GM23338 (cell line): Measurements from ENCODE around the gene POPDC3.

Experiments
- CREB1 ChIP-seq: fragments of 250-450 bp; sonication (Bioruptor Pico); IDR thresholded peaks from 2 replicates; pipeline ENCODE4 v1.5.0; 2020; ENCODE audit warnings: low read depth, mild to moderate bottlenecking, moderate library complexity
- EZH2 ChIP-seq: fragments of 200-600 bp; sonication (generic); IDR thresholded peaks from one replicate; pipeline ENCODE4 v1.8.0; 2017; ENCODE audit warnings: antibody characterized with exemption, mild to moderate bottlenecking, low read depth; ENCODE audit not compliant: unreplicated experiment
- EZH2phosphoT487 ChIP-seq: fragments of 200-600 bp; sonication (generic); IDR thresholded peaks from one replicate; pipeline ENCODE4 v1.8.1; 2018; ENCODE audit warnings: antibody characterized with exemption; ENCODE audit not compliant: unreplicated experiment
- JUNB ChIP-seq: IDR thresholded peaks from one replicate; pipeline ENCODE4 v1.6.1; 2016; ENCODE audit warnings: antibody characterized with exemption; ENCODE audit not compliant: unreplicated experiment
- NANOG ChIP-seq: IDR thresholded peaks from 2 replicates; pipeline ENCODE4 v1.6.1; 2016; ENCODE audit warnings: antibody characterized with exemption, borderline replicate concordance
- POLR2AphosphoS5 ChIP-seq: IDR thresholded peaks from 2 replicates; pipeline ENCODE4 v1.6.1; 2016; ENCODE audit warnings: antibody characterized with exemption, low read depth
- REST ChIP-seq: IDR thresholded peaks from one replicate; pipeline ENCODE4 v1.6.1; 2018; ENCODE audit warnings: antibody characterized with exemption; ENCODE audit not compliant: unreplicated experiment
- STAT1 ChIP-seq: IDR thresholded peaks from one replicate; pipeline ENCODE4 v1.6.1; 2016; ENCODE audit warnings: antibody characterized with exemption; ENCODE audit not compliant: unreplicated experiment
- ZNF114 ChIP-seq: fragments of 250-450 bp; sonication (Bioruptor Pico); IDR thresholded peaks from 2 replicates; pipeline ENCODE4 v1.5.0; 2020; ENCODE audit warnings: mild to moderate bottlenecking, moderate library complexity
- ZNF331 ChIP-seq: fragments of 250-450 bp; sonication (Bioruptor Pico); IDR thresholded peaks from 2 replicates; pipeline ENCODE4 v1.5.0; 2020; ENCODE audit warnings: low read depth, mild to moderate bottlenecking, moderate library complexity
- ZNF462 ChIP-seq: fragments of 250-450 bp; sonication (Bioruptor Pico); IDR thresholded peaks from 2 replicates; pipeline ENCODE4 v1.5.0; 2020; ENCODE audit warnings: mild to moderate bottlenecking, moderate library complexity
- TF ChIP-seq, protein P1 (sequence below), 2 experiments: fragments of 200-600 bp in 1 of 2; sonication (generic) in 1 of 2; conservative IDR thresholded peaks; 2 replicates each; pipeline versions ENCODE4 v1.5.1 to v1.6.1; 2016 to 2017; ENCODE audit warnings: antibody characterized with exemption in 2 of 2, low read depth in 2 of 2, mild to moderate bottlenecking in 2 of 2, moderate library complexity in 1 of 2
- TF ChIP-seq, protein P2 (sequence below): IDR thresholded peaks from 2 replicates; pipeline ENCODE4 v1.6.1; 2016; ENCODE audit warnings: antibody characterized with exemption

DNA sequence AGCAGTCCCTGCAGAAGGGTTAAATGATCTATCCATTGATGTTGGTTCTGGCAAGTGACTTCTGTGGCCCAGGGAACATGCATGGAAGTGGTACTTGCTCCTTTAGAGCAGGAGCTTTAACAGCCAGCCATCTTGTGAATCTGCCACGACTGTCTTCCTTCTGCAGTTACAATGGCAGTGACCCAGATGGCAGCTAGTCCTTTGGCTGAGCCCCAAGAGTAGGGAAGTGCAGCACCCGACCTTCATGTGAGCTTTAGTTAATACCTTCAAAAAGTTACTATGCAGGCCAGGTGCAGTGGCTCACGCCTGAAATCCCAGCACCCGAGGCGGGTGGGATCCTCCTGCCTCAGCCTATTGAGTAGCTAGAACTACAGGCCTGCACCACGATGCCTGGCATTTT, 66.4 kb downstream of the POPDC3 start:
- TF ChIP-seq, protein P1, sequence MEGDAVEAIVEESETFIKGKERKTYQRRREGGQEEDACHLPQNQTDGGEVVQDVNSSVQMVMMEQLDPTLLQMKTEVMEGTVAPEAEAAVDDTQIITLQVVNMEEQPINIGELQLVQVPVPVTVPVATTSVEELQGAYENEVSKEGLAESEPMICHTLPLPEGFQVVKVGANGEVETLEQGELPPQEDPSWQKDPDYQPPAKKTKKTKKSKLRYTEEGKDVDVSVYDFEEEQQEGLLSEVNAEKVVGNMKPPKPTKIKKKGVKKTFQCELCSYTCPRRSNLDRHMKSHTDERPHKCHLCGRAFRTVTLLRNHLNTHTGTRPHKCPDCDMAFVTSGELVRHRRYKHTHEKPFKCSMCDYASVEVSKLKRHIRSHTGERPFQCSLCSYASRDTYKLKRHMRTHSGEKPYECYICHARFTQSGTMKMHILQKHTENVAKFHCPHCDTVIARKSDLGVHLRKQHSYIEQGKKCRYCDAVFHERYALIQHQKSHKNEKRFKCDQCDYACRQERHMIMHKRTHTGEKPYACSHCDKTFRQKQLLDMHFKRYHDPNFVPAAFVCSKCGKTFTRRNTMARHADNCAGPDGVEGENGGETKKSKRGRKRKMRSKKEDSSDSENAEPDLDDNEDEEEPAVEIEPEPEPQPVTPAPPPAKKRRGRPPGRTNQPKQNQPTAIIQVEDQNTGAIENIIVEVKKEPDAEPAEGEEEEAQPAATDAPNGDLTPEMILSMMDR (conservative IDR thresholded peaks at IDR 0.05; ENCODE audit: low read depth in 2 of 2), result no peak
- TF ChIP-seq CREB1 (CRISPR knock-in tag) (no peak), EZH2 (no peak), EZH2phosphoT487 (no peak), POLR2AphosphoS5 (no peak), STAT1 (no peak), REST (no peak), JUNB (no peak), NANOG (no peak), ZNF462 (CRISPR knock-in tag) (no peak), ZNF114 (CRISPR knock-in tag) (no peak), ZNF331 (CRISPR knock-in tag) (no peak)
- TF ChIP-seq, protein P2, sequence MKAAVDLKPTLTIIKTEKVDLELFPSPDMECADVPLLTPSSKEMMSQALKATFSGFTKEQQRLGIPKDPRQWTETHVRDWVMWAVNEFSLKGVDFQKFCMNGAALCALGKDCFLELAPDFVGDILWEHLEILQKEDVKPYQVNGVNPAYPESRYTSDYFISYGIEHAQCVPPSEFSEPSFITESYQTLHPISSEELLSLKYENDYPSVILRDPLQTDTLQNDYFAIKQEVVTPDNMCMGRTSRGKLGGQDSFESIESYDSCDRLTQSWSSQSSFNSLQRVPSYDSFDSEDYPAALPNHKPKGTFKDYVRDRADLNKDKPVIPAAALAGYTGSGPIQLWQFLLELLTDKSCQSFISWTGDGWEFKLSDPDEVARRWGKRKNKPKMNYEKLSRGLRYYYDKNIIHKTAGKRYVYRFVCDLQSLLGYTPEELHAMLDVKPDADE, result no peak
